Suprapubic skin (tissue), 3 donors: Measurements from ENCODE around the gene AGPAT4.

ENCODE experiments used
- EP300 ChIP-seq: sonication (generic); formaldehyde crosslinking; IDR thresholded peaks from one replicate; pipeline ENCODE4 v1.6.1; 2017; ENCODE audit warnings: antibody characterized with exemption
- POLR2A ChIP-seq, 2 donors: fragments of 450-650 bp; IDR thresholded peaks; one replicate each; pipeline ENCODE4 v1.6.1; 2017; ENCODE audit warnings: antibody characterized with exemption in 2 of 2, mild to moderate bottlenecking in 2 of 2, moderate library complexity in 2 of 2
- TF ChIP-seq, protein P1 (sequence below), 2 donors: fragments of 200-600 bp in 1 of 2; fragments of 450-650 bp in 1 of 2; sonication (generic) in 1 of 2; IDR thresholded peaks; one replicate each; pipeline ENCODE4 v1.5.1; 2016 to 2019; ENCODE audit warnings: antibody characterized with exemption in 2 of 2, mild to moderate bottlenecking in 1 of 2, moderate library complexity in 1 of 2

GRCh38 chr6:161138543-161139303, 135.1 kb downstream of the AGPAT4 start:
- TF ChIP-seq, protein P1, sequence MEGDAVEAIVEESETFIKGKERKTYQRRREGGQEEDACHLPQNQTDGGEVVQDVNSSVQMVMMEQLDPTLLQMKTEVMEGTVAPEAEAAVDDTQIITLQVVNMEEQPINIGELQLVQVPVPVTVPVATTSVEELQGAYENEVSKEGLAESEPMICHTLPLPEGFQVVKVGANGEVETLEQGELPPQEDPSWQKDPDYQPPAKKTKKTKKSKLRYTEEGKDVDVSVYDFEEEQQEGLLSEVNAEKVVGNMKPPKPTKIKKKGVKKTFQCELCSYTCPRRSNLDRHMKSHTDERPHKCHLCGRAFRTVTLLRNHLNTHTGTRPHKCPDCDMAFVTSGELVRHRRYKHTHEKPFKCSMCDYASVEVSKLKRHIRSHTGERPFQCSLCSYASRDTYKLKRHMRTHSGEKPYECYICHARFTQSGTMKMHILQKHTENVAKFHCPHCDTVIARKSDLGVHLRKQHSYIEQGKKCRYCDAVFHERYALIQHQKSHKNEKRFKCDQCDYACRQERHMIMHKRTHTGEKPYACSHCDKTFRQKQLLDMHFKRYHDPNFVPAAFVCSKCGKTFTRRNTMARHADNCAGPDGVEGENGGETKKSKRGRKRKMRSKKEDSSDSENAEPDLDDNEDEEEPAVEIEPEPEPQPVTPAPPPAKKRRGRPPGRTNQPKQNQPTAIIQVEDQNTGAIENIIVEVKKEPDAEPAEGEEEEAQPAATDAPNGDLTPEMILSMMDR (IDR thresholded peaks at IDR 0.05): no peak
- TF ChIP-seq POLR2A (IDR thresholded peaks at IDR 0.05): no peak
- TF ChIP-seq EP300: no peak
